CD4-positive, alpha-beta T cell treated with Interleukin-15 for 1 hour (primary cell): Measurements from ENCODE around the gene ARSG.
"Not testable (repeated sequence)": the region's sequence is repeated elsewhere in the genome, so short reads cannot be mapped to it uniquely, and the experiment has no call there.

Experiments used
- DNase-seq: peaks from one replicate; pipeline ENCODE4 v3.0.0-alpha.2; 2020

The ARSG gene

GRCh38 chr17:68399638-68400403 lies 108.5 kb downstream of the ARSG start:
- DNase-seq, result no peak

GRCh38 chr17:68400404-68400735 lies 109.1 kb downstream of the ARSG start:
- no peak for DNase-seq

DNA sequence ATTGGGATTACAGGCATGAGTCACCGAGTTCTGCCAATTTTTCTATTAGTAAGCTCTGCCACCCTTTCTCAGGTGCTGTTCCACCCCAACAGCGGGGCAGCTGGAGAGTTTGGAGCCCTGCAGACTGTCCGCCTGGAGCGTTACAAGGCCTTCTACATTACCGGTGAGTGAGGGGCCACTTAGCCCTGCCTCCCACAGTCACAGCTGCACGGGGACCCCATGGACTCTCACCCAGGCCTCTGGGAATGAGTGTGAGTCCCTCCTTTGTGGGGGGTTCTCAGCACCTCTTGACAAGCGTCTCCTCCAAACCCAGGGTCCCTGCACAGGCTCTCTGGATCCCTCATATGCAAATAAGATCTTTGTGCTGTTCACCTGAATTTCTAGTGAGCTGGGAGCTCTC lies 110.0 kb downstream of the ARSG start:
- DNase-seq, result no peak

GRCh38 chr17:68403122-68403521 lies 111.8 kb downstream of the ARSG start:
- DNase-seq, result no peak

DNA sequence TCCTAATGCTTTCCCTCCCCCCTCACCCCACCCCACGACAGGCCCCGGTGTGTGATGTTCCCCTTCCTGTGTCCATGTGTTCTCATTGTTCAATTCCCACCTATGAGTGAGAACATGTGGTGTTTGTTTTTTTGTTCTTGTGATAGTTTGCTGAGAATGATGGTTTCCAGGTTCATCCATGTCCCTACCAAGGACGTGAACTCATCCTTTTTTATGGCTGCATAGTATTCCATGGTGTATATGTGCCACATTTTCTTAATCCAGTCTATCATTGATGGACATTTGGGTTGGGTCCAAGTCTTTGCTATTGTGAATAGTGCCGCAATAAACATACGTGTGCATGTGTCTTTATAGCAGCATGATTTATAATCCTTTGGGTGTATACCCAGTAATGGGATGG lies 112.5 kb downstream of the ARSG start:
- DNase-seq, result not testable (repeated sequence)

- not testable (repeated sequence) for DNase-seq
Measured at GRCh38 chr17:68407656-68408055, 116.4 kb downstream of the ARSG start.

DNA sequence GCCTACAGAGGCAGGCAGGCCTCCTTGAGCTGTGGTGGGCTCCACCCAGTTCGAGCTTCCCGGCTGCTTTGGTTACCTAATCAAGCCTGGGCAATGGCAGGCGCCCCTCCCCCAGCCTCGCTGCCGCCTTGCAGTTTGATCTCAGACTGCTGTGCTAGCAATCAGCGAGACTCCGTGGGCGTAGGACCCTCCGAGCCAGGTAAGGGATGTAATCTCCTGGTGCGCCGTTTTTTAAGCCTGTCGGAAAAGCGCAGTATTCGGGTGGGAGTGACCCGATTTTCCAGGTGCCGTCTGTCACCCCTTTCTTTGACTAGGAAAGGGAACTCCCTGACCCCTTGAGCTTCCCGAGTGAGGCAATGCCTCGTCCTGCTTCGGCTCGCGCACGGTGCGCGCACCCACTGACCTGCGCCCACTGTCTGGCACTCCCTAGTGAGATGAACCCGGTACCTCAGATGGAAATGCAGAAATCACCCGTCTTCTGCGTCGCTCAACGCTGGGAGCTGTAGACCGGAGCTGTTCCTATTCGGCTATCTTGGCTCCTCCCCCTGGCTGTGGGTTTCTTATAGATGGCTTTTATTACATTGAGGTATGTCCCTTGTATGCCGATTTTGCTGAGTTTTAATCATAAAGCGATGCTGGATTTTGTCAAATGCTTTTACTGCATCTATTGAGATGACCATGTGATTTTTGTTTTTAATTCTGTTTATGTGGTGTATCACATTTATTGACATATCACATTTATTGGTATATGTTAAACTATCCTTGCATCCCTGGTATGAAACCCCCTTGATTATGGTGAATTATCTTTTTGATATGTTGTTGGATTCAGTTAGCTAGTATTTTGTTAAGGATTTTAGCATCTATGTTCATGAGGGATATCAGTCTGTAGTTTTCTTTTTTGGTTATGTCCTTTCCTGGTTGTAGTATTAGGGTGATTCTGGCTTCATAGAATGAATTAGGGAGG lies 122.6 kb downstream of the ARSG start:
- peak; percentile 71 for DNase-seq

GRCh38 chr17:68414901-68415300 lies 123.6 kb downstream of the ARSG start:
- DNase-seq, result not testable (repeated sequence)

DNA sequence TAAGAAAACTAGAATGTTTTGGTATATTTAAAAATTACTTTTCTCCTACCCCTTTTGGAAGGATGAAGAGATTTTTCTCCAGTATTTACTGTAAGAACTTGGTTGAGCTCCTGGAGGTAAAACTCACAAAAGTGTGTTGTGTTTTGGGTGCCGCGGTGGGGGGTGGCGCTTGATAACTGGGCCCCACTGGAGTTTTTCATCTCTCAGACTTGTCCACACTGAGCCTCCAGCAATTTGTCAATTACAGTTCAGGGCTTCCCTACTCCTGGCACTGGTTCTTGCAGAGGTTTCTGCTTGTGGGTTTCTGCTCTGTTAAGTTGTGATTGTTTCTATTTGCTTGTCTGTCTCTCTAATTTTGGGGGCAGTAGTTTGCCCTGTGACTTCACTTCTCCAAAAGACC lies 126.0 kb downstream of the ARSG start:
- DNase-seq, result no peak

DNA sequence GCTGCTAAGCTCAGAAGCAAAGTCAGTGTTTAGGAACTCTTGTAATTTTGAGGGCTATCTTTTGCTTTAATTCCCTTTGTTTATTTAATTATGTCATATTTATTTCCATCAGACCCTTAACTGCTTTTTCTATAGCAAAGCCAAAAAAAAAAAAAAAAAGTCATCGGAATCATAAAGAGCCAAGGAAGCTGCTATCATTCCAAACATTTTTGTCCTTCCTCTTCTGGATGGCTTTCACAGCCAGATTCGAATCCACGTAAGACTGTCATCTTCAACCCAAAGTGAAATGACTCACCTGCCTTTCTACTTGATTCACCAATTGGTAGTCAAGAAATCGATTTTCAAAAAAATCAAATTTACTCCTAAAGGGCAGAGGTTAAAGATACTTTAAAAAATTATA lies 127.6 kb downstream of the ARSG start:
- DNase-seq, result no peak

- no peak for DNase-seq
Measured at GRCh38 chr17:68420065-68420464, 128.8 kb downstream of the ARSG start.

- no peak for DNase-seq
Measured at GRCh38 chr17:68421486-68421885, 130.2 kb downstream of the ARSG start.

- no peak for DNase-seq
Measured at GRCh38 chr17:68422821-68423220, 131.5 kb downstream of the ARSG start.

DNA sequence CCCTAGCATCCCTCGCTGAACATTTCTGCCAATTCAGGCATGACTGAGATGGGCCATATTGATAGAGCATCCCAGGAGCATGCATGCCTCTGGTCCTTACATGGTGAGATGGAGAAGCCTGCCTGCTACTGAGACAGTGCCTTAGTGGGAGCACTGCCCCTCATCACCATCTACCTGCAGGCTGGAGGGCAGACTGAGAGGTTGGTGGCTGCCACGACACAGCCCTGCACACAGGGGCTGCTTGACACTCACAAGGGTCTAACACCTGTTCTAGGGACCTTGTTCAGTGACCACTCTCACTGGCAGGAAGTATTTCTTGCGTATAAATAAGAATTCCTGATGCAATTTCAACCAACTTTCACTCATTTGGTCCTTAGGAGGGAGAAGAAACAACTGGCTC lies 132.0 kb downstream of the ARSG start:
- no peak for DNase-seq

DNA sequence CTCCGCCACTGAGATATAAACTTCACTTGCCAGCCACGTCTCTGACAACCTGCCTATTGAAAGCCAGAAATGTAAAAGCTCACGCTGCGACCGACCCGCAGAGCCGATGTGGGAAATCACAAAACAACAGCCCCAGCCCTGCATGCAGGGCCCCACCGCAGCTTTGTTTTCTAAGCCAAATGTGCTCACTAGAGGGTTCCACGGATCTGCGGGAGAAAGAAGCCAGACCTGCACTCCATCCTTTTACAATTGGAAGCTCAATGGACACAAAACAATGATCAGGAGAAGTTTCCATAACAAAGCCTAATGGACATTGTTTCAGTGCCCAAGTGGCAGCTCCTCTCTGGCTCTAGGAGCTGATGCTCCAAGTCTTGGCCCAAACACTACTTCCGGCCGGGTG lies 132.9 kb downstream of the ARSG start:
- no peak for DNase-seq

- DNase-seq, result no peak
Measured at GRCh38 chr17:68424861-68425260, 133.6 kb downstream of the ARSG start.

GRCh38 chr17:68425979-68426378 lies 134.7 kb downstream of the ARSG start:
- no peak for DNase-seq

DNA sequence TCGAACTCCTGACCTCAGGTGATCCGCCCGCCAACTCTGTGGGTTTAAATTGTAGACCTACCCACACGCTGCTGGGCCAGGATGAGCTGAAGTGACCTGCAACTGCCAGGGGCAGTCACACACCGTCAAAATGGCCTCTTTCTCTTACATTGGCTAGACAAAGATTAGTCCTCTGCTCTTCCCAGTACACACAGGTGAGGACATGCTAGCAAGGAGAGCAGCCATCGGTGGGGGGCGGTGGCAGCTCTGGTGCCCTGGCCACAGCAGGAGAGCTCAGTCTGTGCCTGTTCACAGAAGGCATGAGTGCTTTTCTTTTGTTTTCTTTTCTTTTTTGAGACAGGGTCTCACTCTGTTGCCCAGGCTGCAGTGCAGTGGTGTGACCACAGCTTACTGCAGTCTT lies 136.3 kb downstream of the ARSG start:
- DNase-seq, result no peak

DNA sequence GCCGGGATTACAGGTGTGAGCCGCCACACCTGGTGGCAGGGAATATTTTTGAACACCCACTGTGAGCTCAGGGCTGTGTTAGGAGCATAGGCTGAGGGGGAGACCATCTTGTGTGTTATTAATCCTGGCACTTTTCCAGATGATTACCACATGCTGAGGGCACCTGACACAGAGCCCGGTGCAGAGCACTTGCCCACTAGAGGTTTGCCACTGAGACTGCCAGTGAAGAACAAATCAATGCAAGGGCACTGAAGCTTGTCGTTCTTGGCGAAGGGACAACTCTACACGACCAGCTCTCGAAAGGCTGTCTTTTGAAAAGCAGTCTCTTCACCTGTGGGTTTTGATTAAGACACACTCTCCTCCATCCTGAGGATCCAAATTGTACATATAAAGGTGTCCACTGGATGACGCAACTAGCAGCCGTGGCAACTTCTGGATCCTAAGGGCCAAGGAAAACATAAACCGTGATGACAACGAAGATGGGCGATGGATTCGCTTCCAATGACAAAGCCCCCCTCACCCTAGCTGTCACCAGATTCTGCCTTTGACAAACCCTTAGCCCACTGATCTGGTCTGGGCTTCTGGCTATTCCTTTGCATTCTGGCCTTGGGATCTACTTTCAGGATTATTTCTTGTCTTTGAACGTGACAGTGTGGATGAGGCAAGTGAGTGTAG lies 137.3 kb downstream of the ARSG start:
- no peak for DNase-seq

GRCh38 chr17:68429881-68430280 lies 138.6 kb downstream of the ARSG start:
- no peak for DNase-seq

- DNase-seq, result no peak
Measured at GRCh38 chr17:68431045-68431608, 139.8 kb downstream of the ARSG start.

- DNase-seq, result peak; percentile 32
Measured at GRCh38 chr17:68431661-68432071, 140.4 kb downstream of the ARSG start.
